ENCODE results near the gene CAPRIN1. TPM values are rescaled to one million over a fixed set of nuclear protein-coding genes. Genes with fewer than 3 reads are reported as not detected.
A peak's percentile ranks its signal among the peaks of the same experiment; 100 is the strongest.

The CAPRIN1 gene
- total and polyA plus RNA-seq, 2 donors (not counting 3 experiments of a cell fraction or from before 2014, with no cell fraction given), result 138 to 279 TPM

- POLR2A ChIA-PET, result no interaction called here
- TSS peak; percentile 81 for BruUV-seq (replicated peaks)
- FAIRE-seq (no peak), DNase-seq (ENCODE audit: low read depth, low spot score) (no peak)
- Histone ChIP-seq H3K27me3 (ENCODE audit: control insufficient read depth in 2 of 2, insufficient read depth in 2 of 2, low read length in 2 of 2) (no peaks in the 10 kb centered on the region), H2AFZ (ENCODE audit: low read depth, low read length) (no peak overlapping the region), H3K4me3 (replicated peaks in 1 of 3; ENCODE audit: insufficient read depth in 1 of 3, low read depth in 1 of 3, low read length in 3 of 3) (no peak overlapping the region), H3K27ac (ENCODE audit: insufficient read depth, low read depth, low read length) (no peak overlapping the region), H3K4me2 (ENCODE audit: insufficient read depth, low read length) (no peak overlapping the region), H3K9ac (replicated peaks; ENCODE audit: extremely low read depth, insufficient read depth, low read length) (no peak overlapping the region), H3K4me1 (ENCODE audit: control insufficient read depth, extremely low read depth, insufficient read depth, low read length) (no peaks in the 10 kb centered on the region), H3K9me1 (replicated peaks; ENCODE audit: control insufficient read depth, extremely low read depth, insufficient read depth, low read length) (no peaks in the 10 kb centered on the region), H4K20me1 (replicated peaks; ENCODE audit: control insufficient read depth, extremely low read depth, insufficient read depth, low read length) (no peaks in the 10 kb centered on the region), H3K79me2 (ENCODE audit: control insufficient read depth, insufficient read depth, low read length) (no peaks in the 10 kb centered on the region), H3K36me3 (ENCODE audit: control insufficient read depth in 2 of 2, extremely low read depth in 1 of 2, insufficient read depth in 2 of 2, low read length in 2 of 2) (peaks cover 25 to 37% of the 10 kb centered on the region in 2 experiments), H3K9me3 (replicated peaks; ENCODE audit: control insufficient read depth, insufficient read depth, low read length) (no peaks in the 10 kb centered on the region)
- dilution Hi-C loops (cut with MboI; ENCODE audit: extremely low pct_ligation_motif_present, low sequenced_read_pairs), result no loop called here
- CTCF ChIA-PET, result no interaction called here
- intact Hi-C loops (cut with micrococcal nuclease), result no loop called here
- TF ChIP-seq POLR2A (IDR thresholded peaks at IDR 0.05; ENCODE audit: low read depth, low read length) (no peak), MYC (IDR thresholded peaks at IDR 0.05; ENCODE audit: low read depth, low read length) (no peak), FOS (IDR thresholded peaks at IDR 0.05; ENCODE audit: borderline replicate concordance, insufficient read depth, low read length) (no peak), GATA2 (IDR thresholded peaks at IDR 0.05; ENCODE audit: insufficient read depth, insufficient read length, low read depth, low read length) (no peak), POLR2AphosphoS5 (IDR thresholded peaks at IDR 0.05; ENCODE audit: insufficient read depth, low read depth, low read length) (no peak), JUN (IDR thresholded peaks at IDR 0.05; ENCODE audit: borderline replicate concordance, insufficient read depth, insufficient read length, low read depth) (no peak), EZH2 (IDR thresholded peaks at IDR 0.05; ENCODE audit: borderline replicate concordance, low read depth, low read length, severe bottlenecking) (no peak)
- TF ChIP-seq, protein P1, sequence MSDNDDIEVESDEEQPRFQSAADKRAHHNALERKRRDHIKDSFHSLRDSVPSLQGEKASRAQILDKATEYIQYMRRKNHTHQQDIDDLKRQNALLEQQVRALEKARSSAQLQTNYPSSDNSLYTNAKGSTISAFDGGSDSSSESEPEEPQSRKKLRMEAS (IDR thresholded peaks at IDR 0.05; ENCODE audit: insufficient read depth, insufficient read length), result no peak
- TF ChIP-seq, protein P2, sequence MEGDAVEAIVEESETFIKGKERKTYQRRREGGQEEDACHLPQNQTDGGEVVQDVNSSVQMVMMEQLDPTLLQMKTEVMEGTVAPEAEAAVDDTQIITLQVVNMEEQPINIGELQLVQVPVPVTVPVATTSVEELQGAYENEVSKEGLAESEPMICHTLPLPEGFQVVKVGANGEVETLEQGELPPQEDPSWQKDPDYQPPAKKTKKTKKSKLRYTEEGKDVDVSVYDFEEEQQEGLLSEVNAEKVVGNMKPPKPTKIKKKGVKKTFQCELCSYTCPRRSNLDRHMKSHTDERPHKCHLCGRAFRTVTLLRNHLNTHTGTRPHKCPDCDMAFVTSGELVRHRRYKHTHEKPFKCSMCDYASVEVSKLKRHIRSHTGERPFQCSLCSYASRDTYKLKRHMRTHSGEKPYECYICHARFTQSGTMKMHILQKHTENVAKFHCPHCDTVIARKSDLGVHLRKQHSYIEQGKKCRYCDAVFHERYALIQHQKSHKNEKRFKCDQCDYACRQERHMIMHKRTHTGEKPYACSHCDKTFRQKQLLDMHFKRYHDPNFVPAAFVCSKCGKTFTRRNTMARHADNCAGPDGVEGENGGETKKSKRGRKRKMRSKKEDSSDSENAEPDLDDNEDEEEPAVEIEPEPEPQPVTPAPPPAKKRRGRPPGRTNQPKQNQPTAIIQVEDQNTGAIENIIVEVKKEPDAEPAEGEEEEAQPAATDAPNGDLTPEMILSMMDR (IDR thresholded peaks at IDR 0.05; ENCODE audit: extremely low read depth in 1 of 2, insufficient read depth in 1 of 2, low read depth in 1 of 2, low read length in 2 of 2), result no peak
These were observed 94.9 kb downstream of the CAPRIN1 start for GRCh38 chr11:34146411-34146810.
